Gastrocnemius medialis (tissue), 4 donors: Measurements from ENCODE around the gene TSNAX. TPM values are rescaled to one million over a fixed set of nuclear protein-coding genes. Genes with fewer than 3 reads are reported as not detected.

Experiments used
- ATAC-seq, 2 donors: fragments of 150-250 bp; one replicate each; pipeline ENCODE4 v1.9.1; 2016
- DNase-seq, 2 donors: peaks; one replicate each; pipeline ENCODE4 v3.0.0-alpha.2; 2019
- H3K27ac ChIP-seq, 4 donors: fragments of 200-600 bp; sonication (generic); 1 replicate in 1 of 4; 2 replicates in 3 of 4; pipeline ENCODE4 v1.5.1; 2016 to 2018; ENCODE audit warnings: mild to moderate bottlenecking in 2 of 4, moderate library complexity in 1 of 4
- H3K27me3 ChIP-seq, 3 donors: fragments of 200-600 bp; sonication (generic) in 2 of 3; 1 replicate in 1 of 3; 2 replicates in 2 of 3; pipeline versions ENCODE4 v1.5.1 to v1.6.0; 2016 to 2019; ENCODE audit warnings: mild to moderate bottlenecking in 1 of 3, moderate library complexity in 1 of 3
- H3K36me3 ChIP-seq, 2 donors: fragments of 200-600 bp; sonication (generic) in 1 of 2; one replicate each; pipeline ENCODE4 v1.5.1; 2017 to 2018
- H3K4me1 ChIP-seq, 2 donors: fragments of 200-600 bp; sonication (generic) in 1 of 2; one replicate each; pipeline ENCODE4 v1.5.1; 2016 to 2017; ENCODE audit warnings: mild to moderate bottlenecking in 2 of 2
- H3K4me3 ChIP-seq, 4 donors: fragments of 200-600 bp; sonication (generic) in 3 of 4; 1 replicate in 1 of 4; 2 replicates in 3 of 4; pipeline ENCODE4 v1.5.1; 2016 to 2019; ENCODE audit warnings: mild to moderate bottlenecking in 2 of 4
- H3K9me3 ChIP-seq, 3 donors: fragments of 200-600 bp; sonication (generic) in 2 of 3; 1 replicate in 1 of 3; 2 replicates in 2 of 3; pipeline ENCODE4 v1.5.1; 2016 to 2019
- CTCF ChIP-seq, 5 experiments: fragments of 450-650 bp in 3 of 5; fragments of 200-600 bp in 2 of 5; sonication (generic) in 2 of 5; IDR thresholded peaks in 4 of 5; conservative IDR thresholded peaks in 1 of 5; 1 replicate in 4 of 5; 2 replicates in 1 of 5; pipeline ENCODE4 v1.5.1; 2016 to 2019; ENCODE audit warnings: antibody characterized with exemption in 5 of 5, mild to moderate bottlenecking in 3 of 5, moderate library complexity in 3 of 5
- POLR2A ChIP-seq, 2 donors: fragments of 450-650 bp; IDR thresholded peaks; one replicate each; pipeline ENCODE4 v1.6.1; 2017; ENCODE audit warnings: antibody characterized with exemption in 2 of 2, mild to moderate bottlenecking in 2 of 2, moderate library complexity in 2 of 2
- in situ Hi-C, 4 donors: fragments of 200-750 bp; cut with MboI; loops; one replicate each; pipeline versions ENCODE4 v1.15.0 to v1.8.0; 2017; ENCODE audit warnings: low sequenced_read_pairs in 4 of 4
- intact Hi-C: fragments of 100-400 bp; cut with DNase I; formaldehyde crosslinking; loops from one replicate; pipeline ENCODE4 v1.15.1; 2023; ENCODE audit warnings: low total_unique reads
- total RNA-seq, 4 donors: library from RNA; depleted of rRNA; stranded (reverse); fragments of >200 nt; gene quantifications; one replicate each; pipeline versions ENCODE4 v1.1.0 to v1.2.3, GENCODE V29; 2016

Gene TSNAX
- total RNA-seq, 4 donors from 2014 or later = 47.8 to 84.2 (median 77.8) TPM

- H3K9me3 ChIP-seq = no peaks in the 10 kb centered on the region
- intact Hi-C loops = no loop called here
- H3K27ac ChIP-seq = no peak overlapping the region
- no peaks in the 10 kb centered on the region for H3K27me3 ChIP-seq
- H3K4me1 ChIP-seq = peaks cover 0 to 3% of the 10 kb centered on the region in 2 donors
- ATAC-seq (no peak), DNase-seq (no peak)
- no peak for TF ChIP-seq CTCF (IDR thresholded peaks at IDR 0.05 in 4 of 5, conservative IDR thresholded peaks at IDR 0.05 in 1 of 5)
- no peak for TF ChIP-seq POLR2A (IDR thresholded peaks at IDR 0.05)
- no peaks in the 10 kb centered on the region for H3K36me3 ChIP-seq
- in situ Hi-C loops = loop anchor here in 2 of 4 donors (25.0 kb wide), 1 partner anchor 626 kb away; the partner anchor contains the start of genes ARV1 (in 2 of the 2) and TTC13 (in 2 of the 2)
- no peak overlapping the region for H3K4me3 ChIP-seq
Measured at GRCh38 chr1:231613419-231614349, 85.2 kb downstream of the TSNAX start.

Other genes with a start within 250 kb of the TSNAX start
- 10 to 100 TPM; 25.4 to 50.9 (median 38.2) TPM for gene EXOC8, start 190.8 kb upstream of the TSNAX start, total RNA-seq
- 10 to 100 TPM in 3 of 4 donors, 1 to 10 TPM in 1; 8.7 to 15.1 (median 10.7) TPM for gene SPRTN, start 190.4 kb upstream of the TSNAX start, total RNA-seq
- 100 to 1,000 TPM; 500 to 862 (median 706) TPM for gene EGLN1, start 106.4 kb upstream of the TSNAX start, total RNA-seq
- 1 to 10 TPM; 2.3 to 5.8 (median 2.6) TPM for gene DISC1, start 98.1 kb downstream of the TSNAX start, total RNA-seq